Left lung (tissue), 10 donors: ENCODE results near the gene VPS39. TPM values are rescaled to one million over a fixed set of nuclear protein-coding genes. Genes with fewer than 3 reads are reported as not detected.

Experiments used
- ATAC-seq: fragments of 200-7000 bp; cut with Tn5 transposase; one replicate; pipeline ENCODE4 v1.9.1; 2020; ENCODE audit warnings: moderate library complexity
- DNase-seq, 4 donors: peaks; one replicate each; pipeline ENCODE4 v3.0.0-alpha.2; 2013 to 2020
- H3K27ac ChIP-seq, 2 donors: fragments of 200-600 bp; sonication (generic) in 1 of 2; one replicate each; pipeline versions ENCODE4 v1.5.0 to v1.8.0; 2020 to 2021
- H3K27me3 ChIP-seq, 2 donors: fragments of 200-600 bp; sonication (generic) in 1 of 2; one replicate each; pipeline versions ENCODE4 v1.5.0 to v1.8.0; 2020 to 2021
- H3K36me3 ChIP-seq, 2 donors: fragments of 200-600 bp; sonication (generic) in 1 of 2; one replicate each; pipeline versions ENCODE4 v1.5.0 to v1.8.0; 2020 to 2021
- H3K4me1 ChIP-seq, 2 donors: fragments of 200-600 bp; one replicate each; pipeline ENCODE4 v1.8.0; 2021
- H3K4me3 ChIP-seq, 2 donors: fragments of 200-600 bp; sonication (generic) in 1 of 2; one replicate each; pipeline versions ENCODE4 v1.5.0 to v1.8.0; 2020 to 2021; ENCODE audit warnings: mild to moderate bottlenecking in 1 of 2
- H3K9me3 ChIP-seq, 2 donors: fragments of 200-600 bp; sonication (generic) in 1 of 2; one replicate each; pipeline versions ENCODE4 v1.5.0 to v1.8.0; 2020 to 2021
- intact Hi-C, 2 donors: fragments of 100-400 bp; cut with DNase I; formaldehyde crosslinking; loops; one replicate each; pipeline versions ENCODE4 v1.11.2 to v1.14.2; 2022
- polyA plus RNA-seq, 6 donors: library from polyadenylated mRNA; unstranded; fragments of 120-200 nt; gene quantifications; one replicate each; pipeline ENCODE4 v1.2.1, GENCODE V29; 2013; ENCODE audit not compliant: insufficient read length in 6 of 6
- total RNA-seq, 2 donors: library from RNA; stranded (reverse); fragmentation: NEBNext Ultra II Directional; extraction: Animal tissue kit (Norgen Biotek cat#: 25700); gene quantifications; one replicate each; pipeline ENCODE4 v1.2.1, GENCODE V29; 2021
- TF ChIP-seq, protein P1 (sequence below), 2 donors: fragments of 200-600 bp; sonication (generic) in 1 of 2; IDR thresholded peaks; one replicate each; pipeline versions ENCODE4 v1.5.0 to v1.8.0; 2021; ENCODE audit warnings: antibody characterized with exemption in 2 of 2
- donor health status: DM: no; HTN: yes; CAD: no.
- donor health status: DM: no; HTN: no; CAD: no.

Gene VPS39
- total and polyA plus RNA-seq, 8 donors = 57.8 to 87.7 (median 81.9) TPM

DNA sequence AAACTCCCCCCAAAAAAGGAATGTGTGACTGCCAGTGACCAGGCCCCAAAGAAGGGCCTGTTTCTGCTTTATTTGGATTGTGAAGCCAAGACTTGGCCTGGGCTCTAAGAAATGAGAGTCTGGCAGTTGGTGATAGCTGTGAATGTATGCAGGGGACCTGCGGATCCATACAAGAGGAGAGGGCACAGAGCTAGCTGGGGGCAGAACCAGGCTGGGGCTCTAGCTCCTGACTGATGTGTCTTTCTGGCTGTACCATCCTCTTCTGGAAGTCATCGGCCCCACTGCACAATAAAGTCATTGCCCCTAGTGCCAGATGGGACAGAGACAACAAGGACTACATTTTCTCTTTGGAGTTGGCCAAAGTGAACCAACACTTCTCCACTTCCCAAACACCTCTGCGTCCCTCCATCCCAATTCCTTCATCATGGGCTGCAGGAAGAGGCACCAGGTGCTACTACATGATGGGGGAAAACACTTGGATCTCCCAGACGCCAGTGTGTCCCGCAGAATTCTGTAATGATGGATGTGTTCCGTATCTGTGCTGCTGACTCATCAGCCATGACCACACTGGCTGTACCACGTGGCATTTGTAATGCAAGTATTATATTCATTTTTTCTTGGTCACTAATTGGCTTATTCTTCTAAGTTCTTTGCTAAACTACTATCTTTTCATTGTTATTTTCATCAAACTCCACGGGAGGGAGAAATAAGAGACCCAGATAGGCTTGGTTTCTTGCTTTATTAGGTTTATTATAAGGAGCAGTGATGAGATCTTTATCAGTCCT, 49.9 kb downstream of the VPS39 start:
- Histone ChIP-seq H3K36me3 (peaks cover 0 to 48% of the 10 kb centered on the region in 2 donors), H3K4me3 (no peak overlapping the region), H3K27me3 (no peaks in the 10 kb centered on the region), H3K27ac (no peak overlapping the region), H3K9me3 (no peaks in the 10 kb centered on the region), H3K4me1 (peaks cover 2 to 12% of the 10 kb centered on the region in 2 donors)
- intact Hi-C loops = no loop called here
- TF ChIP-seq, protein P1, sequence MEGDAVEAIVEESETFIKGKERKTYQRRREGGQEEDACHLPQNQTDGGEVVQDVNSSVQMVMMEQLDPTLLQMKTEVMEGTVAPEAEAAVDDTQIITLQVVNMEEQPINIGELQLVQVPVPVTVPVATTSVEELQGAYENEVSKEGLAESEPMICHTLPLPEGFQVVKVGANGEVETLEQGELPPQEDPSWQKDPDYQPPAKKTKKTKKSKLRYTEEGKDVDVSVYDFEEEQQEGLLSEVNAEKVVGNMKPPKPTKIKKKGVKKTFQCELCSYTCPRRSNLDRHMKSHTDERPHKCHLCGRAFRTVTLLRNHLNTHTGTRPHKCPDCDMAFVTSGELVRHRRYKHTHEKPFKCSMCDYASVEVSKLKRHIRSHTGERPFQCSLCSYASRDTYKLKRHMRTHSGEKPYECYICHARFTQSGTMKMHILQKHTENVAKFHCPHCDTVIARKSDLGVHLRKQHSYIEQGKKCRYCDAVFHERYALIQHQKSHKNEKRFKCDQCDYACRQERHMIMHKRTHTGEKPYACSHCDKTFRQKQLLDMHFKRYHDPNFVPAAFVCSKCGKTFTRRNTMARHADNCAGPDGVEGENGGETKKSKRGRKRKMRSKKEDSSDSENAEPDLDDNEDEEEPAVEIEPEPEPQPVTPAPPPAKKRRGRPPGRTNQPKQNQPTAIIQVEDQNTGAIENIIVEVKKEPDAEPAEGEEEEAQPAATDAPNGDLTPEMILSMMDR (IDR thresholded peaks at IDR 0.05) = no peak
- ATAC-seq (no peak), DNase-seq (no peak)

DNA sequence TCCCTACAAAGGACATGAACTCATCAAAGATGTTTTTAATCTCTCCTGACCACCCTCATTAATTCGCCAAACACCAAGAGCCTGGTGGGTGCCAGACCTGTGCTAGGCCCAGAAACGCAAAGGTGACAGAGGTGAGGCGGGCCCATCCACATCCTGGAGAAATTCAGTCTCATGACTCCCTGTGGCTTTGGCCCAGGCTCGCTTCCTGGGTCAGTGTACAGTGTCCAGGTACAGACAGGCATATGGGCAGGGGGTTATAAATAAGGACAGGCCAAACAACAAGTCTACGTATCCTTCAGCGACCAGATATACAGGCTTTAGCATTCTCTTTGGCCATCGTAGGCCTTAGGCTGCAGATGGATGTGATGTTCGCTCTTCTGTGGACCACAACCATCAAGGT, 50.7 kb downstream of the VPS39 start:
- Histone ChIP-seq H3K27me3 (no peaks in the 10 kb centered on the region), H3K27ac (no peak overlapping the region), H3K36me3 (peaks cover 0 to 40% of the 10 kb centered on the region in 2 donors), H3K4me1 (peaks cover 2 to 12% of the 10 kb centered on the region in 2 donors), H3K4me3 (no peak overlapping the region), H3K9me3 (no peaks in the 10 kb centered on the region)
- intact Hi-C loops = no loop called here
- TF ChIP-seq, protein P1 (IDR thresholded peaks at IDR 0.05) = no peak
- no peak for DNase-seq
- ATAC-seq = no peak

DNA sequence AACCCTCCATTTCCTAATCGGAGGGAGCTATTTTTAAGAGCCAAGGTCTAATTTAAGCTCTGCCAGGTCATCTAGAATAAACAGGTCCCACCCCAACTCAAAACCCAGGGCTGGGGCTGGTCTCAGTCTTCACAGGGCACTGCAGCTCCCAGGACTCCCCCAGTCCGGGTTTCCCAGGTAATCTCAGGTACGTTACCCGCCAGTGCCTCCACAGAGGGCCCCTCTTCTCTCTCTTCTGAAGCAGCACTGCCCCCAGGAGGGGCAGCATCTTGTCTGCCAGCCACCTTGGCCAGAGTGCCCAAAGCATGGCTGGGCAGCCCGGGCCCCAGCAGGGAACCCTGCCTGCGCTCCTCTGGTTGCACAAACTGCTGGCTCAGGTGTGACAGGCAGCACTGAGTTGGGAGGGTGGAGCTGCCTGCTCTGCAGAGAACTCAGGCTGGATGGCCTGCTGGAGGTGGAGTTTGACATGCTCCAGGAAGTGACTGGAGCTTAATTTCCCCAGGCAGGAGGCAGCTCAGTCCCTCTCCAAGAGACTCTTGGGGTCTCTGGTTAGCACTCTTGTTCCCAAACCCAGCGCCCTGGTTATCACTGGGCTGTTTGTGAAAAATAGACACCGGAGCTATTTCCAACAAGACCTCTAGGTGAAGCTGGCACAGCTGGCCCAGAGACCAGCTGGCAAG, 51.7 kb downstream of the VPS39 start, which contains the start of gene PLA2G4F:
Gene PLA2G4F (minus strand): TSS at position 394 of the 680 bp plus-strand sequence. CDS start 87 bp downstream, at position 307.
- H3K36me3 ChIP-seq = peaks cover 0 to 30% of the 10 kb centered on the region in 2 donors
- TF ChIP-seq, protein P1 (IDR thresholded peaks at IDR 0.05) = no peak
- DNase-seq (peak in 3 of 4 donors; percentile 56 to 85 (median 70)), ATAC-seq (peak; percentile 65)
- no peaks in the 10 kb centered on the region for H3K9me3 ChIP-seq
- H3K27ac ChIP-seq = peak within 1 kb of the TSS; percentile 64 to 65
- peak within 1 kb of the TSS; percentile 24 to 44 for H3K4me3 ChIP-seq
- H3K4me1 ChIP-seq = peaks cover 6 to 17% of the 10 kb centered on the region in 2 donors
- intact Hi-C loops = no loop called here
- no peaks in the 10 kb centered on the region for H3K27me3 ChIP-seq

DNA sequence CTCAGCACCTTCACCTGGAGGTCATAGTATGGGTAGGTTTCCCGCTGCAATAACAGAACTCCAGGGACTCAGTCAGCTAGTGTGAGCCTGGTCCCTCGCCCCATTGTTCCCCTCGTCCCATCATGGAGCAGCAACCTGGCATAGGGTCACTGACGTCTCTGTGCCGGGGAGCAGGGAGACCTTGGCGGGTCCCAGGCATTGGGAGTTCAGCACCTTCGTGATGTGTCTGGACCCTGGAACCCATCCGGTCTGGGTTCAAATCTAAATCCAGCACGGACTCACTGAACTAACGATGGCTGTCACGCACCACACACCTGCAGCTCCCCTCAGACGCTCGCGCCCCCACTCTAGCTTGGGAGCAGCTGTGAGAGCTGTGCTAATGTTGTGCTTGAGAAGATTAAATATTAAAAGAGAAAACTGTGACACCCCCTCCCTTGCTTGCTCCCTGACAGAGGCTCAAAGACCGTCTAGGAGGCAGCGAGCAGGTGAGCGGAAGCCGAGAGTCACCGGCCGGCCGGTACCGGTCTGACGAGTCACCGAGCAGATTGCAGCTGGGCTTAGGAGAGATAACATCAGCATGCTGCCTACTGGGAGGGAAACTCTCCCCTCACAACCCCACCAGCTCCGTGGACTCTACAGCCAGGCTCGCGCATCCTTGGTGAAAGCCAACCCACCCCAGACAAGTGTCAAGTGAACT, 52.4 kb downstream of the VPS39 start:
- no peaks in the 10 kb centered on the region for H3K27me3 ChIP-seq
- no peaks in the 10 kb centered on the region for H3K9me3 ChIP-seq
- intact Hi-C loops = no loop called here
- H3K4me3 ChIP-seq = peak overlapping the region; percentile 24 to 44
- DNase-seq (peak in 1 of 4 donors; percentile 74), ATAC-seq (peak; percentile 22)
- peaks cover 6 to 19% of the 10 kb centered on the region in 2 donors for H3K4me1 ChIP-seq
- peaks cover 0 to 23% of the 10 kb centered on the region in 2 donors for H3K36me3 ChIP-seq
- H3K27ac ChIP-seq = peak overlapping the region; percentile 64 to 65
- TF ChIP-seq, protein P1 (IDR thresholded peaks at IDR 0.05) = no peak
